HTERT RPE-1 (cell line): ENCODE results near the gene ADSS1.

Experiments
- in situ Hi-C: fragments of 300-500 bp; cut with MboI; formaldehyde crosslinking; loops from 4 replicates; pipeline ENCODE4 v1.14.3; 2020; ENCODE audit warnings: low sequenced_read_pairs

Gene ADSS1

GRCh38 chr14:104778694-104779331, 54.8 kb downstream of the ADSS1 start:
- in situ Hi-C loops: no loop called here

- in situ Hi-C loops: no loop called here
These were observed 55.9 kb downstream of the ADSS1 start for GRCh38 chr14:104779776-104780512.

- in situ Hi-C loops: no loop called here
These were observed 56.5 kb downstream of the ADSS1 start for GRCh38 chr14:104780513-104781030.

- in situ Hi-C loops: no loop called here
These were observed 57.4 kb downstream of the ADSS1 start for GRCh38 chr14:104781271-104782077.

- in situ Hi-C loops: no loop called here
These were observed 58.2 kb downstream of the ADSS1 start for GRCh38 chr14:104782086-104782807.

GRCh38 chr14:104782808-104783139, 58.7 kb downstream of the ADSS1 start:
- in situ Hi-C loops: no loop called here

GRCh38 chr14:104783484-104784217, 59.6 kb downstream of the ADSS1 start:
- in situ Hi-C loops: no loop called here

GRCh38 chr14:104784218-104784568, 60.2 kb downstream of the ADSS1 start:
- in situ Hi-C loops: no loop called here

- in situ Hi-C loops: no loop called here
These were observed 61.0 kb downstream of the ADSS1 start for GRCh38 chr14:104784846-104785707.

GRCh38 chr14:104785708-104786080, 61.7 kb downstream of the ADSS1 start:
- in situ Hi-C loops: no loop called here

GRCh38 chr14:104786091-104786586, 62.1 kb downstream of the ADSS1 start:
- in situ Hi-C loops: no loop called here

- in situ Hi-C loops: no loop called here
These were observed 63.0 kb downstream of the ADSS1 start for GRCh38 chr14:104786726-104787675.

- in situ Hi-C loops: no loop called here
These were observed 63.7 kb downstream of the ADSS1 start for GRCh38 chr14:104787736-104788135.

GRCh38 chr14:104788161-104788818, 64.3 kb downstream of the ADSS1 start:
- in situ Hi-C loops: no loop called here

- in situ Hi-C loops: no loop called here
These were observed 65.0 kb downstream of the ADSS1 start for GRCh38 chr14:104788873-104789663.

GRCh38 chr14:104789752-104790743, 66.0 kb downstream of the ADSS1 start:
- in situ Hi-C loops: no loop called here
